ENCODE data around the gene VMP1.

DNA sequence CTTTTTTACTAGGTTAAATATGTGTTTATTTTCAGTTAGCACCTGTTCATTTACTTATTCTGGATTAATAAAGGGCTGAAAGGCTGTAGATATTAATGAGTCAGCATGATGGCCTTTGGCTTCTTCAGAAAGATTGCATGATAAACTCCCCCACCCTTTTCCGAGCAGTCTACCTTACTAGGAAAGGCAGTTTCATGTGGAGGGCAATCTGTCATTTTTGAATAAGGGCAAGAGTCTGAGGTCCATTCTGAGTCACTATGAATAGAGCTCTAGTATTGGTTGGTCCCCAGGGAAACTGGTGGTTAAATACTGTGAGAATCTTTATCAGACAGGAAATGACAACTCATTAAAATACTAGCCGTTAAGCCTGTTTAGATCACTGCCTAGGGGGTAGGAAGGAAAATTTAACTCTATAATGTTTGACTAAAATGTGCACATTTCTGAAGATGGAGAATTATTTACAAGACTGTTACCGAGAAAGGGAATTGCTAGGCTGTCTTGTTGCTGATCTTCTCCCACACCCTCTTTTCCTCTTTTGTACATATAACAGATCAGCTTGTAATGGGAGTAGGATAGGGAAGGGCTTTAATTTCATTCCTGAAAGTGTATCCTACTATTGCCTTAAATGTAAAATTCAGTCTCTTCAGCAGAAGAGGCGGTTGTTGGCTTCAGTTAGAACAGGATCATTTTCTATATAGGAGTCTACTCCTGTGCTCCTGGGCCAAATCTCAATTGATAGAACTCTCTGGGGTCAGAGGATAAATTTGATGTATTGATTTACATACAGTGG lies 122.0 kb downstream of the VMP1 start:
- no peak for TF ChIP-seq POLR2A (IDR thresholded peaks at IDR 0.05)
- TF ChIP-seq EP300 (IDR thresholded peaks at IDR 0.05): no peak
- TF ChIP-seq, protein P1, sequence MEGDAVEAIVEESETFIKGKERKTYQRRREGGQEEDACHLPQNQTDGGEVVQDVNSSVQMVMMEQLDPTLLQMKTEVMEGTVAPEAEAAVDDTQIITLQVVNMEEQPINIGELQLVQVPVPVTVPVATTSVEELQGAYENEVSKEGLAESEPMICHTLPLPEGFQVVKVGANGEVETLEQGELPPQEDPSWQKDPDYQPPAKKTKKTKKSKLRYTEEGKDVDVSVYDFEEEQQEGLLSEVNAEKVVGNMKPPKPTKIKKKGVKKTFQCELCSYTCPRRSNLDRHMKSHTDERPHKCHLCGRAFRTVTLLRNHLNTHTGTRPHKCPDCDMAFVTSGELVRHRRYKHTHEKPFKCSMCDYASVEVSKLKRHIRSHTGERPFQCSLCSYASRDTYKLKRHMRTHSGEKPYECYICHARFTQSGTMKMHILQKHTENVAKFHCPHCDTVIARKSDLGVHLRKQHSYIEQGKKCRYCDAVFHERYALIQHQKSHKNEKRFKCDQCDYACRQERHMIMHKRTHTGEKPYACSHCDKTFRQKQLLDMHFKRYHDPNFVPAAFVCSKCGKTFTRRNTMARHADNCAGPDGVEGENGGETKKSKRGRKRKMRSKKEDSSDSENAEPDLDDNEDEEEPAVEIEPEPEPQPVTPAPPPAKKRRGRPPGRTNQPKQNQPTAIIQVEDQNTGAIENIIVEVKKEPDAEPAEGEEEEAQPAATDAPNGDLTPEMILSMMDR (IDR thresholded peaks at IDR 0.05): no peak
- TF ChIP-seq POLR2AphosphoS5 (IDR thresholded peaks at IDR 0.05): peak in 1 of 3 donors; percentile 21

Data from suprapubic skin (tissue), 4 donors.